DMS153 treated with DMSO at 0.1 percent for 48 hours (cell line): ENCODE results near the gene ZNF25.
"Not testable (repeated sequence)": the region's sequence is repeated elsewhere in the genome, so short reads cannot be mapped to it uniquely, and the experiment has no call there.

Experiments
- DNase-seq: peaks from one replicate; lab custom pipeline; 2025; ENCODE audit not compliant: unreplicated experiment; lab: John Stamatoyannopoulos, UW

The ZNF25 gene

GRCh38 chr10:37976091-37976879, at the start of gene ZNF25:
Gene ZNF25, minus strand, starts transcription at chr10:37976647. Its CDS starts 4,925 bp downstream, at chr10:37971722.
- DNase-seq, result peak; percentile 79

GRCh38 chr10:38025283-38025682, 48.8 kb upstream of the ZNF25 start:
- DNase-seq, result no peak

GRCh38 chr10:38019124-38019523, 42.7 kb upstream of the ZNF25 start:
- DNase-seq, result not testable (repeated sequence)

DNA sequence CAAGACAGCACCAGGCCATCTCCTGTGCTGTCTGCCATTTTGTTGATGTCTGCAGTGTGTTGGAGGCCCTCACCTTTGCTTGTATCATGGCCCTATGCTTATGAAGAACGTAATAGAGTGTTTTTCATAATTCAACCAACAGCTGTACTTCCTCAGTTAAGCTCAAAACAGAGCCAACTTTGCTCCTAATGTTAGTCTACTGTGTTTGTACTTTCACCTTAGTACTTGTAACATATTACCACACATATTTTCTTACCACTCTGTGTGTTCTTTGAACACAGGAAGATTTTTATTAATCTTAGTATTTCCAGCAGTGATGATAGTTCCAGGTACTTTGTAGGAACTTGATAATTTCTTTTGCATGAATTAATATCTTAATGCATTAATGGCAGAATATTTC, 39.9 kb upstream of the ZNF25 start:
- no peak for DNase-seq

GRCh38 chr10:38010119-38010903, 33.9 kb upstream of the ZNF25 start, which contains the start of gene ZNF33A:
Gene ZNF33A, plus strand, starts transcription at chr10:38010675. Its CDS starts 1,667 bp downstream, at chr10:38012342.
- peak; percentile 52 for DNase-seq

- DNase-seq, result no peak
Observed at GRCh38 chr10:38007991-38008390, 31.5 kb upstream of the ZNF25 start.

- DNase-seq, result no peak
Observed at GRCh38 chr10:38007551-38007950, 31.1 kb upstream of the ZNF25 start.

DNA sequence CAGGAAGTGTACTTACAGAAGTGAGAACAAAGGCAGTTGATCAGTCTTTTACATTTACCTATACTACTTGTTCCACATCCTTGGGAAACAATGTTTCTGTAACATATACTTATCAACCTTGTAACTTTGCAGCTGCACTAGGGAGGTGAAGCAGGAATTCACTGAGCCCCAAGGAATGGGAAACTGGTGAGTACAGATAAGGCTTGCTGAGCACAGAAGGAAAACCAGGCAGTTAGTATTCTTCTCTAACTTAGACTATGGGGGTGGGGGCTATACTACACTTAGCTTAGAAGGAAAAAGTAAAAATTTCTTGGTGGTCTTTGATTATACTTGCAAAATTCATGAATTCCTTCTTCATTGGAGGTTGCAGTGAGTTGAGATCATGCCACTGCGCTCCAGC, 27.1 kb upstream of the ZNF25 start:
- DNase-seq, result no peak

DNA sequence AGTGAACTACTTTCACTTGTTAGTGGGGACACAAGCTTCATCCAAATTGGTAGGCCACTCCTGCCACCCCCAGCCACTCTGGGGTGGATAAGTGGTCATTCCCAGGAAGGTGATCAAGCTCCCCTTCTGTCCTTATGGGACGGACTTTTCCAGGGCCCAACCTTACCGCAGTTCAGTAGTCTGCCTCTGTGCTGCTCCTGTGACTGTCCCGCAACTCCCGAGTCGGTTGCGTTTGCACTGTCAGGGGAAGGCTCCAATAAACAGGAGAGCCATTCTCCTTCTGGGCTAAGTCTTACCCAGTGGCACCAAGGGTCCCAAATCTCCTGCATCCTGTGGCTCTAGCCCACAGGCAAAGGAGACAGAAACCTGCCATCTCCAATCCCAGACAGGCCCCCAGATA, 26.6 kb upstream of the ZNF25 start:
- DNase-seq, result no peak

DNA sequence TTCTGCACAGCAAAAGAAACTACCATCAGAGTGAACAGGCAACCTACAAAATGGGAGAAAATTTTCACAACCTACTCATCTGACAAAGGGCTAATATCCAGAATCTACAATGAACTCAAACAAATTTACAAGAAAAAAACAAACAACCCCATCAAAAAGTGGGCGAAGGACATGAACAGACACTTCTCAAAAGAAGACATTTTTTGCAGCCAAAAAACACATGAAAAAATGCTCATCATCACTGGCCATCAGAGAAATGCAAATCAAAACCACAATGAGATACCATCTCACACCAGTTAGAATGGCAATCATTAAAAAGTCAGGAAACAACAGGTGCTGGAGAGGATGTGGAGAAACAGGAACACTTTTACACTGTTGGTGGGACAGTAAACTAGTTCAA, 24.0 kb upstream of the ZNF25 start:
- DNase-seq, result not testable (repeated sequence)

DNA sequence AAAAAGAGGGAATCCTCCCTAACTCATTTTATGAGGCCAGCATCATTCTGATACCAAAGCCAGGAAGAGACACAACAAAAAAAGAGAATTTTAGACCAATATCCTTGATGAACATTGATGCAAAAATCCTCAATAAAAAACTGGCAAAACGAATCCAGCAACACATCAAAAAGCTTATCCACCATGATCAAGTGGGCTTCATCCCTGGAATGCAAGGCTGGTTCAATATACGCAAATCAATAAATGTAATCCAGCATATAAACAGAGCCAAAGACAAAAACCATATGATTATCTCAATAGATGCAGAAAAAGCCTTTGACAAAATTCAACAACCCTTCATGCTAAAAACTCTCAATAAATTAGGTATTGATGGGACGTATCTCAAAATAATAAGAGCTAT, 22.5 kb upstream of the ZNF25 start:
- not testable (repeated sequence) for DNase-seq

DNA sequence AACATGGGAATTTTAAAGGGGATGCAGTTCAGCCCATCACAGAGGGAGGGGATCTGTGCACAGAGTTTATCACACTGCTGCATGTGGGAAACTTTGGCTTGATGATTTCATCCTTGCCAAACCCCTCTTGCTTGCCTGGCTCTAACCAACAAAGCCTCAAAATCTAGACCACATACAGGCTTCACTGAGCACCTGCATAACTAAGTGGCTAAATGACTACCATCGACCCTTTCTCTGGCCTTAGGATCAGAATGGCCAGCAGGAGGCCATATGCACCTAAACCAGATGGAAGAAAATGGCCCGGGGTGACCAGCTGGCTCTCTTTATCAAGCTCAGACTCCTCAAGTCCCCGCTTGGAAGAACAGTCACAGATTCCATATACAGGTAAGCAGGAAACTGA, 15.6 kb upstream of the ZNF25 start:
- no peak for DNase-seq

- DNase-seq, result no peak
Observed at GRCh38 chr10:37991655-37992054, 15.2 kb upstream of the ZNF25 start.

DNA sequence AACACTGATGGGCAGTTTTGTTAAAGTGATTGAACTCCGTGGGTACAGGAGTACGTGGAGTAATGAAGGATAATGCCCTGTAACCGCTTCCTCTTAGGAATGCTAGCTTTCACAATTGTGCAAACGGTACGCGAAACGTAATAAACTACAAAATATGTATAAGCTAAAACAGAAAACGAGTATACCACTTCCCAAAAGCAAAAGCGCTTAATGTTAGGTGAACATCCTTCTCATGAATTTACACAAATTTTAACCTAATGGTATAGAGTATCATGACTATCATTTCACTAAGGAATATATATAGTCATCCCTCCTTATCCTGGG, 395 bp upstream of the ZNF25 start:
- DNase-seq, result no peak

- DNase-seq, result no peak
Observed at GRCh38 chr10:37975401-37975991, 951 bp downstream of the ZNF25 start.

- no peak for DNase-seq
Observed at GRCh38 chr10:37972396-37972795, 4.1 kb downstream of the ZNF25 start.

DNA sequence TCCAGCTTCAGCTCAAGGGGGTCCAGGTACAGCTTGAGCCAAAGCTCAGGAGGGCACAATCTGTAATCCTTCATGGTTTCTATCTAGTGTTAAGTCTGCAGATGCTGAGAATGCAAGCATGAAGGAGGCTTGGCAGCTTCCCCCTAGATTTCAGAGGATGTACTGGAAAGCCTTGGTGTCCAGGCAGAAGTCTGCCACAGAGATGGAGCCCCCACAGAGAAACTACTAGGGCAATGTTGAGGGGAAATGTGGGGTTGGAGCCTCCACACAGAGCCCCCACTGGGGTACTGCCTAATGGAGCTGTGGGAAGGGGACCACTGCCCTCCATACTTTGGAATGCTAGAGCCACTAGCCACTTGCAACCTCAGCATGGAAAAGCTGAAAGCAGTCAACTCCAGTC, 11.4 kb downstream of the ZNF25 start:
- no peak for DNase-seq

GRCh38 chr10:37960591-37961137, 15.8 kb downstream of the ZNF25 start:
- no peak for DNase-seq

DNA sequence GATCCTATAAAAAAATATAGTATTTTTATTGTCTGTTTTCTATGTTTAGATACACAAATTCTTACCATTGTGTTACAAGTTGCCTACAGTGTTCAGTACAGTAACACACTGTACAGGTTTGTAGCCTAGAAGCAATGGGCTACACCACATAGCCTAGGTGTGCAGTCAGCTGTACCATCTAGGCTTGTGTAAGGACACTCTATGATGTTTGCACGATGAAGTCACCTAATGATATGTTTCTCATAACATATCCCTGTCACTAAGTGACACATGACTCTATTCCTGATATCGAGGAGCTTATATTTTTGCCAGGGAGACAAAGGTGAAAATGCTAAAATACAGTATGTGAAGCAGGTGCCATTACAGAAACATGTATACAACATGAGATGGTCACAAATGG, 18.6 kb downstream of the ZNF25 start:
- no peak for DNase-seq

GRCh38 chr10:37952926-37953325, 23.5 kb downstream of the ZNF25 start:
- no peak for DNase-seq

DNA sequence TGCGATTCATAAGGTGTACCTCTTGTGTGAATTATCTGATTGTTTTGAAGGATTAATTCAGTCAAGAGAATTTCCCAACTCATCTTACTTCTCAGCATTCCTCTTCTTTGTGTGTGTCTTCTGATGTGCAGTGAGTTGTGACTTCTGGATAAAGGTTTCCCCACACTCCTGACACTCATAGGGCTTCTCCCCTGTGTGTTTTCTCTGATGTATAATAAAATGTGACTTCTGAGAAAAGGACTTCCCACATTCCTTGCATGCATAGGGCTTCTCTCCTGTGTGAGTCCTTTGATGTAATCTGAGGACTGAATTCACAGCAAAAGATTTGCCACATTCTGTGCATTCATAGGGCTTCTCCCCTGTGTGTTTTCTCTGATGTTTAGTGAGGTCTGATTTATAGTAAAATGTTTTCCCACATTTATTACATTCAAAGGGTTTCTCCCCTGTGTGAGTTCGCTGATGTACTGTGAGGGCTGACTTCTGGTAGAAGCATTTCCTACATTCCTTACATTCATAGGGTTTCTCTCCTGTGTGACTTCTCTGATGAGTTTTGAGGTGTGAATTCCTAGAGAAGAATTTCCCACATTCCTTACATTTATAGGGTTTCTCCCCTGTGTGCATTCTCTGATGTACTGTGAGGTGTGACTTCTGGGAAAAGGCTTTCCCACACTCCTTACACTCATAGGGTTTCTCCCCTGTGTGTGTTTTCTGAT, 24.2 kb downstream of the ZNF25 start:
- no peak for DNase-seq
